Measurements from ENCODE around the gene SKI.

SKI gene

DNA sequence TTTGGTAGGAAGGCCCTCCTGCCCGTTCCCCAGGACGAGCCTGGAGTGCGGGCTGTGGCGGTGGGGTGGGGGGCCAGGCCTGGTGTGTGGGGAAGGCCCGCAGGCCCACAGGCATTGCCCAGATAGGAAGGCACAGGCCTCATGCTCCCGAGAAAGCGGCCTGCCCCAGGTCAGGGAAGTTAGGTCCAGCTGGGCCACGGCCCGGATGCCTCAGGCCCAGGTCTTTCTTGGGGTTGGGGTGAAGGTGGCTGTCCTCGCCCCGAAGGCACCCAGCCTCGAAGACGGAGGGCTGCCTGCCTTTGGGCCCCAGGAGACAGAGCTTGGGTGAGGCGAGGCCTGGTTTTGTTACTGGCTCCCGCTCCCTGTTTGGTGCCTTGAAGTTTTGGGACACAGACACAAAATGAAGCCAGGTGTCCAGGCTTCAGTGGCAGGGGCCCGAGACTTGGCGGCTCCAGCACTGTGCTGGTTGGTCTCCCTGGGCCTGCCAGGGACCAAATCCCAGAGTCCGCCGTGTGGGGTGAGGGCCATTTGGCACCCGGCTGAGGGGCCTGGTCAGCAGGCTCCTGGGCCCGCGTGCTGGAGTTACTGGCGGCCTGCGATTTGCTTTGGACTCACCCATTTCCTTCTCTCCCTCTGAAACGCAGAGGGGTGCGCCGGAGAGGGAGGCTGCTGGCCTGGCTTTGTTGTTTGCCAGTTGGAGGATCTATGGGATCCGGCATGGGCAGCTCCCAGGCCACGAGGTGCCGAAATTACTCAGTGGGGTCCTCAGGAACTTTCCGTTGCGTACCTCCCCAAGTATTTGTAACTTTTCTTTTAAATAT is 2.0 kb downstream of the SKI start:
- Mint-ChIP-seq H3K36me3 (ENCODE audit: low read depth) (no peaks in the 10 kb centered on the region), H3K9me3 (no peaks in the 10 kb centered on the region), H3K4me3 (peak overlapping the region; percentile 96), H3K27me3 (ENCODE audit: low read depth, poor library complexity) (peaks cover 3% of the 10 kb centered on the region), H3K4me1 (peaks cover 54% of the 10 kb centered on the region), H3K27ac (peak overlapping the region; percentile 99)
- no peak for TF ChIP-seq CTCF (IDR thresholded peaks at IDR 0.05)
- DNase-seq, result no peak

GRCh38 chr1:2230781-2231531 is 2.8 kb downstream of the SKI start:
- Mint-ChIP-seq H3K4me1 (peaks cover 62% of the 10 kb centered on the region), H3K9me3 (no peaks in the 10 kb centered on the region), H3K4me3 (peak overlapping the region; percentile 96), H3K27ac (peak overlapping the region; percentile 99), H3K36me3 (ENCODE audit: low read depth) (no peaks in the 10 kb centered on the region), H3K27me3 (ENCODE audit: low read depth, poor library complexity) (peaks cover 3% of the 10 kb centered on the region)
- TF ChIP-seq CTCF (IDR thresholded peaks at IDR 0.05), result no peak
- no peak for DNase-seq

DNA sequence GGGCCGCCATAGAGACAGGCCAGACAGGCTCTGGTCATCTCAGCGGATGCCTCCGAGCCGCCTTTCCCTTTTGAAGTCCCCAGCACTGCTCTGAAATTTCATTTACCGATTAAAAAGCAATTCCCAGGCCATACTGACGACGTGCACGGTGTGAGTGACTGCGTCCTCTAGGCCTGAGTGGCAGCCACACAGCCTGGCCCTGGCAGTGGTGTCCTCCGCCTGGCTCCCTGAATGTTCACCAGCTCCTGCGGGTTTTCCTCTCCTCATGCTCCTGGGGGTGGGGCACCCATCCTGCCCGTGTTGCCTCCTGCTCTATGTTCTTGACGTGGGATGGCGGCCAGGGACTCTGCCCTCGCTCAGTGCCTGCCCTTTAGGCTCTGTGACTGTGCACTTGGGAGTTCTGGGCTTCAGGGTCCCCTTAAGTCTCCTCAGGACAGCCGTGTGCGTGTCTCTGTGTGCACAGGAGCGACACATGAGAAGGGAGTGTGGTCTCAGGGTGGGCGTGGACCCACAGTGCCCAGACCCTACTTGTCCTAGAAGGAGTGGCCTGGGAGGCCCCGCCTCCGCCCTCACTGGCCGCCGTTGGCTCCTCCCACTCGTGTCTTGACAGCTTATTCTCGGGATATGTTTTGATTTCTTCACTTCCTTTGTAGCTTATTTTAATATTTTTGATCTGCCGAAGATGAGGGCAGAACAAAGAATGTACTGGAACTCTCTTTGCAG is 3.6 kb downstream of the SKI start:
- Mint-ChIP-seq H3K27me3 (ENCODE audit: low read depth, poor library complexity) (peaks cover 3% of the 10 kb centered on the region), H3K27ac (peak overlapping the region; percentile 99), H3K4me3 (peak overlapping the region; percentile 96), H3K36me3 (ENCODE audit: low read depth) (no peaks in the 10 kb centered on the region), H3K4me1 (peaks cover 63% of the 10 kb centered on the region), H3K9me3 (no peaks in the 10 kb centered on the region)
- peak; percentile 85 for DNase-seq
- TF ChIP-seq CTCF (IDR thresholded peaks at IDR 0.05), result no peak

DNA sequence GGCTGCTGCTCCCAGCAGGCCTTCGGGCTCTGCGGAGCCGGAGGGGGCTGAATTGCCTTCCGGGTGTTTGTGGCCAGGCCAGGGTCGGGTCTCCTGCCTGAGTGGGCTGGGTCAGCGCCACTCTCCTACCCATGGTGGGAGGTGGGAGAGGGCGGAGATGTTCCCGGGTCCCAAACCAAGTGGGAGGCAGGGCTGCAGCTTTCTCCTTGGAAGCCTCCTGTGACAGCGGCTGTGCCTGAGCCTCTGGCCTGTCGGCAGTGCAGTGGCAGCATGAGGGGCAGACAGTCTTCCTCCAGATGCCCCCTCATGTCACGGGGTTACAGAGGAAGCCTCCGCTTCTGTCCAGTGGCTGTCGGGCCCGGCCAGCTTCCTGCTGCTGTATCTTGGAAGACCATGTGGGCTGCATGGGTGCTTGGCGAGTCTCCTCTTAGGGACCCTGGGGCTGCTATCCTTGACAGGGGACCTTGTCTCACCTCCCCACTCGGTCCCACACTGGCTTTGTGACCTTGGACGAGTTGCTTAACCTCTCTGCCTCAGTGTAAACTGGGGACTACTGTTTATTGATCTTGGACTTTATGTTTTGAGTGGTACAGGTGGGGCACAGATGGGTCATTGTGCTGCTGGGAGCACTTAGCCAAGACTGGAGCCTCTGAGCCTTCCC is 4.3 kb downstream of the SKI start:
- Mint-ChIP-seq H3K4me3 (peak overlapping the region; percentile 96), H3K4me1 (peaks cover 70% of the 10 kb centered on the region)
- TF ChIP-seq CTCF (IDR thresholded peaks at IDR 0.05), result no peak

DNA sequence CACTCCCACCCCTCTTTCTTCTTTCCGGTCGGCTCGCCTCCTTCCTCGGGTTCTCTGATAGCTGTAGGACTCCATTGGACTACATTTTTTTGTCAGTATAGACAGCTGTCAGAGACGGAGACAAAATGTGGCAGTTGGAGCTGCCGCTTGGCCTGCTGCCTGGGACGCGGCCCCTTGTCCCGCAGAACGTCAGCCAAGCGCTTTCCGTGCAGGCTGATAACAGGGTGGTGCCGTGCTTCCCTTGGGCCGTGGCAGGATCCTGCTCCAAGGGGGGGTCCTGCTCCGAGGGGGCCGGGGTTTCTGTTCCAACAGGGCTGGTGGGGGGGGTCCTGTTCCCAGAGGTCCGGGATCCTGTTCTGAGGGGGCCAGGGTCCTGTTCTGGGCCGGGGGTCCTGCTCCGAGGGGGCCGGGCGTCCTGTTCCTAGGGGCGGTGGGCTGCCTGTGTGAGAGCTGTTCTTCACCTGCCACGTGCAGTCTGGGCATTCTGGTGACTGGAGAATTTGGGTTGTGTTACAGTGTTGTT is 4.9 kb downstream of the SKI start:
- H3K9me3 Mint-ChIP-seq, result no peaks in the 10 kb centered on the region
- H3K27me3 Mint-ChIP-seq (ENCODE audit: low read depth, poor library complexity), result peaks cover 3% of the 10 kb centered on the region
- H3K4me1 Mint-ChIP-seq, result peaks cover 74% of the 10 kb centered on the region
- peak overlapping the region; percentile 69 for H3K4me3 Mint-ChIP-seq
- H3K27ac Mint-ChIP-seq, result peak overlapping the region; percentile 68
- TF ChIP-seq CTCF (IDR thresholded peaks at IDR 0.05), result no peak
- no peak for DNase-seq
- no peaks in the 10 kb centered on the region for H3K36me3 Mint-ChIP-seq (ENCODE audit: low read depth)

More for the DNA sequence above, 4.3 kb downstream of the SKI start:
- no peaks in the 10 kb centered on the region for H3K36me3 Mint-ChIP-seq (ENCODE audit: low read depth)
- no peaks in the 10 kb centered on the region for H3K9me3 Mint-ChIP-seq
- DNase-seq, result no peak
- H3K27ac Mint-ChIP-seq, result peak overlapping the region; percentile 99
- peaks cover 3% of the 10 kb centered on the region for H3K27me3 Mint-ChIP-seq (ENCODE audit: low read depth, poor library complexity)

All from nephron progenitor cell (in vitro differentiated cells).